Type B pancreatic cell (in vitro differentiated cells): Measurements from ENCODE around the gene LILRA5. TPM values are rescaled to one million over a fixed set of nuclear protein-coding genes. Genes with fewer than 3 reads are reported as not detected.

Source experiments
- DNase-seq: peaks from one replicate; pipeline ENCODE4 v3.0.0; 2021; ENCODE audit warnings: mixed read lengths; ENCODE audit not compliant: unreplicated experiment; ENCODE audit errors: extremely low spot score
- H3K27ac Mint-ChIP-seq: 2 replicates; pipeline ENCODE4 v1.8.0; 2021; ENCODE audit warnings: mild to moderate bottlenecking, mixed read lengths
- H3K27me3 Mint-ChIP-seq: 2 replicates; pipeline ENCODE4 v1.8.0; 2021; ENCODE audit warnings: mixed read lengths
- H3K36me3 Mint-ChIP-seq: 2 replicates; pipeline ENCODE4 v1.8.0; 2021; ENCODE audit warnings: mixed read lengths
- H3K4me1 Mint-ChIP-seq: one replicate; pipeline ENCODE4 v1.8.0; 2021; ENCODE audit warnings: mixed read lengths; ENCODE audit not compliant: unreplicated experiment
- H3K4me3 Mint-ChIP-seq: 2 replicates; pipeline ENCODE4 v1.8.0; 2021; ENCODE audit warnings: mild to moderate bottlenecking, mixed read lengths
- H3K9me3 Mint-ChIP-seq: 2 replicates; pipeline ENCODE4 v1.8.0; 2021; ENCODE audit warnings: mixed read lengths
- CTCF ChIP-seq: fragments of 200-600 bp; sonication (generic); conservative IDR thresholded peaks from 2 replicates; pipeline ENCODE4 v1.5.0; 2021; ENCODE audit warnings: antibody characterized with exemption, mild to moderate bottlenecking
- total RNA-seq: library from RNA; stranded (reverse); gene quantifications from 2 replicates; pipeline ENCODE4 v1.2.1, GENCODE V29; 2021; ENCODE audit warnings: low replicate concordance

The LILRA5 gene
- total RNA-seq, 1 donor from 2014 or later: not detected

- no peak overlapping the region for H3K4me3 Mint-ChIP-seq
- no peaks in the 10 kb centered on the region for H3K4me1 Mint-ChIP-seq
- no peaks in the 10 kb centered on the region for H3K36me3 Mint-ChIP-seq
- peaks cover 15% of the 10 kb centered on the region for H3K27me3 Mint-ChIP-seq
- H3K27ac Mint-ChIP-seq: no peak overlapping the region
- H3K9me3 Mint-ChIP-seq: no peaks in the 10 kb centered on the region
- no peak for DNase-seq
- no peak for TF ChIP-seq CTCF
Observed at GRCh38 chr19:54336893-54337857, 24.2 kb upstream of the LILRA5 start.

- Mint-ChIP-seq H3K4me3 (no peak overlapping the region), H3K36me3 (no peaks in the 10 kb centered on the region), H3K27ac (no peak overlapping the region), H3K27me3 (peaks cover 15% of the 10 kb centered on the region), H3K9me3 (no peaks in the 10 kb centered on the region), H3K4me1 (no peaks in the 10 kb centered on the region)
- no peak for DNase-seq
- TF ChIP-seq CTCF: no peak
Observed at GRCh38 chr19:54335979-54336892, 23.3 kb upstream of the LILRA5 start.

GRCh38 chr19:54335164-54335563 lies 22.2 kb upstream of the LILRA5 start:
- no peak for DNase-seq
- H3K4me1 Mint-ChIP-seq: no peaks in the 10 kb centered on the region
- H3K27ac Mint-ChIP-seq: no peak overlapping the region
- no peaks in the 10 kb centered on the region for H3K36me3 Mint-ChIP-seq
- H3K27me3 Mint-ChIP-seq: peaks cover 15% of the 10 kb centered on the region
- TF ChIP-seq CTCF: no peak
- H3K9me3 Mint-ChIP-seq: no peaks in the 10 kb centered on the region
- H3K4me3 Mint-ChIP-seq: no peak overlapping the region

- Mint-ChIP-seq H3K27me3 (peaks cover 11% of the 10 kb centered on the region), H3K36me3 (no peaks in the 10 kb centered on the region), H3K4me3 (no peak overlapping the region), H3K27ac (no peak overlapping the region), H3K9me3 (no peaks in the 10 kb centered on the region), H3K4me1 (no peaks in the 10 kb centered on the region)
- no peak for TF ChIP-seq CTCF
- DNase-seq: no peak
Observed at GRCh38 chr19:54333586-54334298, 20.8 kb upstream of the LILRA5 start.

- H3K27me3 Mint-ChIP-seq: peaks cover 11% of the 10 kb centered on the region
- no peaks in the 10 kb centered on the region for H3K36me3 Mint-ChIP-seq
- no peaks in the 10 kb centered on the region for H3K9me3 Mint-ChIP-seq
Observed at GRCh38 chr19:54332149-54332548, 19.2 kb upstream of the LILRA5 start.

More at GRCh38 chr19:54332149-54332548, 19.2 kb upstream of the LILRA5 start:
- Mint-ChIP-seq H3K4me1 (no peaks in the 10 kb centered on the region), H3K27ac (no peak overlapping the region), H3K4me3 (no peak overlapping the region)
- TF ChIP-seq CTCF: no peak
- DNase-seq: no peak
